HepG2 (cell line): ENCODE results near the gene GAL3ST1. TPM values are rescaled to one million over a fixed set of nuclear protein-coding genes. Genes with fewer than 3 reads are reported as not detected.

ENCODE experiments used
- ATF7 ChIP-seq, 2 experiments: fragments of 450-650 bp in 1 of 2; sonication (generic) in 1 of 2; formaldehyde crosslinking in 1 of 2; IDR thresholded peaks; 2 replicates each; pipeline versions ENCODE4 v1.4.0 to v1.6.1; 2016 to 2020; ENCODE audit warnings: antibody characterized with exemption in 1 of 2, mild to moderate bottlenecking in 1 of 2, missing genetic modification reagents in 1 of 2
- DNMT1 ChIP-seq: sonication (generic); formaldehyde crosslinking; IDR thresholded peaks from 2 replicates; pipeline ENCODE4 v1.5.1; 2020; ENCODE audit warnings: mild to moderate bottlenecking, missing genetic modification reagents
- FOSL1 ChIP-seq: sonication (generic); formaldehyde crosslinking; IDR thresholded peaks from 2 replicates; pipeline ENCODE4 v1.9.0; 2021; ENCODE audit warnings: missing genetic modification reagents, borderline replicate concordance
- KLF13 ChIP-seq: sonication (generic); formaldehyde crosslinking; IDR thresholded peaks from 2 replicates; pipeline ENCODE4 v1.4.0; 2020; ENCODE audit warnings: mild to moderate bottlenecking, missing genetic modification reagents
- KLF16 ChIP-seq, 2 experiments: sonication (generic) in 1 of 2; formaldehyde crosslinking in 1 of 2; IDR thresholded peaks; 2 replicates each; pipeline versions ENCODE4 v1.6.1 to v1.8.0; 2016 to 2023; ENCODE audit warnings: missing genetic modification reagents in 2 of 2, missing compliant biosample characterization in 1 of 2
- MATR3 ChIP-seq: sonication (generic); formaldehyde crosslinking; IDR thresholded peaks from 2 replicates; pipeline ENCODE4 v1.4.0; 2020; ENCODE audit warnings: missing genetic modification reagents
- NCOR1 ChIP-seq: fragments of 200-600 bp; sonication (generic); IDR thresholded peaks from 2 replicates; pipeline ENCODE4 v1.7.0; 2017; ENCODE audit warnings: antibody characterized with exemption, low read length, borderline replicate concordance
- NFIB ChIP-seq: sonication (generic); formaldehyde crosslinking; IDR thresholded peaks from 2 replicates; pipeline ENCODE4 v1.9.0; 2021; ENCODE audit warnings: missing genetic modification reagents, mild to moderate bottlenecking, borderline replicate concordance
- NFRKB ChIP-seq: fragments of 450-650 bp; IDR thresholded peaks from 2 replicates; pipeline ENCODE4 v1.6.1; 2017
- PHF21A ChIP-seq: sonication (generic); formaldehyde crosslinking; IDR thresholded peaks from 2 replicates; pipeline ENCODE4 v1.5.0; 2020; ENCODE audit warnings: mild to moderate bottlenecking, missing genetic modification reagents
- RNF2 ChIP-seq: fragments of 450-650 bp; conservative IDR thresholded peaks from 2 replicates; pipeline ENCODE4 v1.6.1; 2016; ENCODE audit warnings: low read depth
- SAP130 ChIP-seq: IDR thresholded peaks from 2 replicates; pipeline ENCODE4 v1.6.1; 2016; ENCODE audit warnings: low read depth
- SP2 ChIP-seq: sonication (generic); formaldehyde crosslinking; IDR thresholded peaks from 2 replicates; pipeline ENCODE4 v1.5.1; 2020; ENCODE audit warnings: mild to moderate bottlenecking, missing genetic modification reagents
- SP5 ChIP-seq: IDR thresholded peaks from 2 replicates; pipeline ENCODE4 v1.6.1; 2016; ENCODE audit warnings: low read depth, borderline replicate concordance
- ZFX ChIP-seq: sonication (generic); formaldehyde crosslinking; IDR thresholded peaks from 2 replicates; pipeline ENCODE4 v1.4.0; 2020; ENCODE audit warnings: mild to moderate bottlenecking, low read depth, missing genetic modification reagents, moderate library complexity
- ZNF263 ChIP-seq: sonication (generic); formaldehyde crosslinking; IDR thresholded peaks from 2 replicates; pipeline ENCODE4 v1.4.0; 2020; ENCODE audit warnings: missing genetic modification reagents
- ZNF33B ChIP-seq: sonication (generic); formaldehyde crosslinking; IDR thresholded peaks from 2 replicates; pipeline ENCODE4 v1.5.1; 2020; ENCODE audit warnings: mild to moderate bottlenecking, missing genetic modification reagents
- ZNF44 ChIP-seq: sonication (generic); formaldehyde crosslinking; IDR thresholded peaks from 2 replicates; pipeline ENCODE4 v1.5.1; 2020; ENCODE audit warnings: mild to moderate bottlenecking, missing genetic modification reagents
- ZNF619 ChIP-seq: sonication (generic); formaldehyde crosslinking; IDR thresholded peaks from 2 replicates; pipeline ENCODE4 v1.4.0; 2020; ENCODE audit warnings: mild to moderate bottlenecking, missing genetic modification reagents
- ZNF775 ChIP-seq: sonication (generic); formaldehyde crosslinking; IDR thresholded peaks from 2 replicates; pipeline ENCODE4 v1.4.0; 2020; ENCODE audit warnings: missing genetic modification reagents, mild to moderate bottlenecking, moderate library complexity, borderline replicate concordance
- polyA plus RNA-seq, 8 experiments: library from polyadenylated mRNA; depleted of rRNA in 3 of 8; stranded (reverse) in 7 of 8; unstranded in 1 of 8; fragments of >200 nt; fragmentation: Illumina TruSeq in 4 of 8; extraction: Trizol in 4 of 8; gene quantifications; 2 replicates each; pipeline versions ENCODE4 v1.2.1 to v1.2.3, GENCODE V29; 2011 to 2016; ENCODE audit warnings: low read depth in 4 of 8, missing spikeins in 1 of 8, mixed read lengths in 1 of 8; ENCODE audit not compliant: insufficient read depth in 1 of 8
- total RNA-seq, 5 experiments: library from RNA; depleted of rRNA; stranded (reverse); fragments of >200 nt; fragmentation: Illumina TruSeq; extraction: Trizol; gene quantifications; 2 replicates each; pipeline ENCODE4 v1.2.3, GENCODE V29; 2016; ENCODE audit warnings: low read depth in 1 of 5
- TF ChIP-seq, protein P1 (sequence below): sonication (generic); formaldehyde crosslinking; IDR thresholded peaks from 2 replicates; pipeline ENCODE4 v1.8.0; 2023; ENCODE audit warnings: mild to moderate bottlenecking, missing genetic modification reagents
- TF ChIP-seq, protein P2 (sequence below): sonication (generic); formaldehyde crosslinking; IDR thresholded peaks from 2 replicates; pipeline ENCODE4 v1.5.0; 2020; ENCODE audit warnings: mild to moderate bottlenecking, missing genetic modification reagents
- TF ChIP-seq, protein P3 (sequence below): IDR thresholded peaks from 2 replicates; pipeline ENCODE4 v1.6.1; 2012; ENCODE audit warnings: low read length, improper control_type of control experiment
- TF ChIP-seq, protein P4 (sequence below): IDR thresholded peaks from 2 replicates; pipeline ENCODE4 v1.6.1; 2016; ENCODE audit warnings: low read depth, control low read depth

Gene GAL3ST1
- total and polyA plus RNA-seq, 2 of the 13 experiments (the other 11 are each of a cell fraction or from before 2014, with no cell fraction given), result 4.4 to 14.7 TPM

DNA sequence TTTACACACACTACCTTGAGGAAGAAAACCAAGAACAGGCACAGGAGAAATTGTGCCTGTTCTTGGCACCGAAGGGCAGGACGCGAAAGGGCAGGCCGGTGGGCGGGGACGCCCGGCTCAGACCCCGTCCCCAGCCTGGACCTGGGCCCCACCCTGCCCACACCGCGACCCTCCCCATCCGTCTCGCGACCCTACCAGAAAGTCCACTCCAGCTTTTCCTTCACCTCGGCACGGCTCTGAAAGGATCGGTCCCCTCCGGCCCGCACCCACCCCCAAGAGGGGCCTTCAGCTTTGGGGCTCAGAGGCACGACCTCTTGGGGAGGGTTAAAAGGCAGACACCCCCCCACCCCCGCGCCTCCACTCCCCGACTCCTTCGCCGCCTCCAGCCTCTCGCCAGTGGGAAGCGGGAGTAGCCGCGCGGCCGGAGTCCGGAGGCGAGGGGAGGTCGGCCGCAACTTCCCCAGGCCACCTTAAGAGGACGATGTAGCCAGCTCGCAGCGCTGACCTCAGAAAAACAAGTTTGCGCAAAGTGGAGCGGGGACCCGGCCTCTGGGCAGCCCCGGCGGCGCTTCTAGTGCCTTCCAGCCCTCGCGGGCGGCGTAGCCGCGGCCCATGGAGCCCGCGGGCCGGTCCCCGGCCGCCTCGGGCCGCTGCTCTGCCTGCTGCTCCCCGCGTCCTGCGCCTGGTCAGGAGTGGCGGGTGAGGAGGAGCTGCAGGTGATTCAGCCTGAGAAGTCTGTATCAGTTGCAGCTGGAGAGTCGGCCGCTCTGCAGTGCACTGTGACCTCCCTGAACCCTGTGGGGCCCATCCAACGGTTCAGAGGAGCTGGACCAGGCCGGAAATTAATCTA, 32.3 kb downstream of the GAL3ST1 start (continued):
- TF ChIP-seq FOSL1 (CRISPR knock-in tag) (no peak), PHF21A (0 out of 2 replicates have a peak, but pooled peaks have one; percentile 31), SP5 (CRISPR knock-in tag) (no peak), MATR3 (no peak), ZFX (peak; percentile 70), NFIB (CRISPR knock-in tag) (no peak), RNF2 (no peak), SAP130 (CRISPR knock-in tag) (peak; percentile 45; the same call in 1 of the 2 replicates), KLF13 (CRISPR knock-in tag) (no peak), KLF16 (CRISPR knock-in tag; IDR thresholded peaks at IDR 0.05) (no peak), ZNF33B (no peak), NCOR1 (no peak), ZNF775 (CRISPR knock-in tag) (no peak), ZNF44 (no peak), SP2 (CRISPR knock-in tag) (no peak), DNMT1 (no peak), ZNF619 (CRISPR knock-in tag) (no peak), ZNF263 (CRISPR knock-in tag) (peak; percentile 48; the same call in 1 of the 2 replicates), NFRKB (no peak), ATF7 (IDR thresholded peaks at IDR 0.05) (no peak), ATF7 (CRISPR knock-in tag; IDR thresholded peaks at IDR 0.05) (no peak)
- TF ChIP-seq, protein P1, sequence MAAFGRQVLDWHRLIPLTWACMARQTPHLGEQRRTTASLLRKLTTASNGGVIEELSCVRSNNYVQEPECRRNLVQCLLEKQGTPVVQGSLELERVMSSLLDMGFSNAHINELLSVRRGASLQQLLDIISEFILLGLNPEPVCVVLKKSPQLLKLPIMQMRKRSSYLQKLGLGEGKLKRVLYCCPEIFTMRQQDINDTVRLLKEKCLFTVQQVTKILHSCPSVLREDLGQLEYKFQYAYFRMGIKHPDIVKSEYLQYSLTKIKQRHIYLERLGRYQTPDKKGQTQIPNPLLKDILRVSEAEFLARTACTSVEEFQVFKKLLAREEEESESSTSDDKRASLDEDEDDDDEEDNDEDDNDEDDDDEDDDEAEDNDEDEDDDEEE, result no peak
- TF ChIP-seq, protein P2, sequence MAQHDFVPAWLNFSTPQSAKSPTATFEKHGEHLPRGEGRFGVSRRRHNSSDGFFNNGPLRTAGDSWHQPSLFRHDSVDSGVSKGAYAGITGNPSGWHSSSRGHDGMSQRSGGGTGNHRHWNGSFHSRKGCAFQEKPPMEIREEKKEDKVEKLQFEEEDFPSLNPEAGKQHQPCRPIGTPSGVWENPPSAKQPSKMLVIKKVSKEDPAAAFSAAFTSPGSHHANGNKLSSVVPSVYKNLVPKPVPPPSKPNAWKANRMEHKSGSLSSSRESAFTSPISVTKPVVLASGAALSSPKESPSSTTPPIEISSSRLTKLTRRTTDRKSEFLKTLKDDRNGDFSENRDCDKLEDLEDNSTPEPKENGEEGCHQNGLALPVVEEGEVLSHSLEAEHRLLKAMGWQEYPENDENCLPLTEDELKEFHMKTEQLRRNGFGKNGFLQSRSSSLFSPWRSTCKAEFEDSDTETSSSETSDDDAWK (CRISPR knock-in tag), result no peak
- TF ChIP-seq, protein P3, sequence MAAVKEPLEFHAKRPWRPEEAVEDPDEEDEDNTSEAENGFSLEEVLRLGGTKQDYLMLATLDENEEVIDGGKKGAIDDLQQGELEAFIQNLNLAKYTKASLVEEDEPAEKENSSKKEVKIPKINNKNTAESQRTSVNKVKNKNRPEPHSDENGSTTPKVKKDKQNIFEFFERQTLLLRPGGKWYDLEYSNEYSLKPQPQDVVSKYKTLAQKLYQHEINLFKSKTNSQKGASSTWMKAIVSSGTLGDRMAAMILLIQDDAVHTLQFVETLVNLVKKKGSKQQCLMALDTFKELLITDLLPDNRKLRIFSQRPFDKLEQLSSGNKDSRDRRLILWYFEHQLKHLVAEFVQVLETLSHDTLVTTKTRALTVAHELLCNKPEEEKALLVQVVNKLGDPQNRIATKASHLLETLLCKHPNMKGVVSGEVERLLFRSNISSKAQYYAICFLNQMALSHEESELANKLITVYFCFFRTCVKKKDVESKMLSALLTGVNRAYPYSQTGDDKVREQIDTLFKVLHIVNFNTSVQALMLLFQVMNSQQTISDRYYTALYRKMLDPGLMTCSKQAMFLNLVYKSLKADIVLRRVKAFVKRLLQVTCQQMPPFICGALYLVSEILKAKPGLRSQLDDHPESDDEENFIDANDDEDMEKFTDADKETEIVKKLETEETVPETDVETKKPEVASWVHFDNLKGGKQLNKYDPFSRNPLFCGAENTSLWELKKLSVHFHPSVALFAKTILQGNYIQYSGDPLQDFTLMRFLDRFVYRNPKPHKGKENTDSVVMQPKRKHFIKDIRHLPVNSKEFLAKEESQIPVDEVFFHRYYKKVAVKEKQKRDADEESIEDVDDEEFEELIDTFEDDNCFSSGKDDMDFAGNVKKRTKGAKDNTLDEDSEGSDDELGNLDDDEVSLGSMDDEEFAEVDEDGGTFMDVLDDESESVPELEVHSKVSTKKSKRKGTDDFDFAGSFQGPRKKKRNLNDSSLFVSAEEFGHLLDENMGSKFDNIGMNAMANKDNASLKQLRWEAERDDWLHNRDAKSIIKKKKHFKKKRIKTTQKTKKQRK, result no peak
- TF ChIP-seq, protein P4, sequence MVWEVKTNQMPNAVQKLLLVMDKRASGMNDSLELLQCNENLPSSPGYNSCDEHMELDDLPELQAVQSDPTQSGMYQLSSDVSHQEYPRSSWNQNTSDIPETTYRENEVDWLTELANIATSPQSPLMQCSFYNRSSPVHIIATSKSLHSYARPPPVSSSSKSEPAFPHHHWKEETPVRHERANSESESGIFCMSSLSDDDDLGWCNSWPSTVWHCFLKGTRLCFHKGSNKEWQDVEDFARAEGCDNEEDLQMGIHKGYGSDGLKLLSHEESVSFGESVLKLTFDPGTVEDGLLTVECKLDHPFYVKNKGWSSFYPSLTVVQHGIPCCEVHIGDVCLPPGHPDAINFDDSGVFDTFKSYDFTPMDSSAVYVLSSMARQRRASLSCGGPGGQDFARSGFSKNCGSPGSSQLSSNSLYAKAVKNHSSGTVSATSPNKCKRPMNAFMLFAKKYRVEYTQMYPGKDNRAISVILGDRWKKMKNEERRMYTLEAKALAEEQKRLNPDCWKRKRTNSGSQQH (CRISPR knock-in tag), result no peak
